Measurements from ENCODE around the gene THSD4.

- TF ChIP-seq CTCF (IDR thresholded peaks at IDR 0.05) (no peak), POLR2A (IDR thresholded peaks at IDR 0.05) (no peak)
Observed at GRCh38 chr15:71171195-71171594, 55.9 kb downstream of the THSD4 start.

Measured in thyroid gland (tissue), 4 donors.